Right lobe of liver (tissue), 4 donors: ENCODE measurements around the gene SEMA7A.

ENCODE experiments used
- POLR2A ChIP-seq: fragments of 450-650 bp; IDR thresholded peaks from one replicate; pipeline ENCODE4 v1.6.1; 2017; ENCODE audit warnings: antibody characterized with exemption, mild to moderate bottlenecking
- TF ChIP-seq, protein P1 (sequence below), 4 donors: fragments of 200-600 bp in 3 of 4; fragments of 450-650 bp in 1 of 4; IDR thresholded peaks; one replicate each; pipeline versions ENCODE4 v1.5.1 to v1.8.0; 2016 to 2022; ENCODE audit warnings: antibody characterized with exemption in 4 of 4, mild to moderate bottlenecking in 2 of 4
- donor health status: DM: no; HTN: no; CAD: no.
- donor health status: DM: no; HTN: no; CAD: no.
- donor health status: DM: no; HTN: yes; CAD: no.

GRCh38 chr15:74421302-74422245 is 12.2 kb downstream of the SEMA7A start:
- TF ChIP-seq, protein P1, sequence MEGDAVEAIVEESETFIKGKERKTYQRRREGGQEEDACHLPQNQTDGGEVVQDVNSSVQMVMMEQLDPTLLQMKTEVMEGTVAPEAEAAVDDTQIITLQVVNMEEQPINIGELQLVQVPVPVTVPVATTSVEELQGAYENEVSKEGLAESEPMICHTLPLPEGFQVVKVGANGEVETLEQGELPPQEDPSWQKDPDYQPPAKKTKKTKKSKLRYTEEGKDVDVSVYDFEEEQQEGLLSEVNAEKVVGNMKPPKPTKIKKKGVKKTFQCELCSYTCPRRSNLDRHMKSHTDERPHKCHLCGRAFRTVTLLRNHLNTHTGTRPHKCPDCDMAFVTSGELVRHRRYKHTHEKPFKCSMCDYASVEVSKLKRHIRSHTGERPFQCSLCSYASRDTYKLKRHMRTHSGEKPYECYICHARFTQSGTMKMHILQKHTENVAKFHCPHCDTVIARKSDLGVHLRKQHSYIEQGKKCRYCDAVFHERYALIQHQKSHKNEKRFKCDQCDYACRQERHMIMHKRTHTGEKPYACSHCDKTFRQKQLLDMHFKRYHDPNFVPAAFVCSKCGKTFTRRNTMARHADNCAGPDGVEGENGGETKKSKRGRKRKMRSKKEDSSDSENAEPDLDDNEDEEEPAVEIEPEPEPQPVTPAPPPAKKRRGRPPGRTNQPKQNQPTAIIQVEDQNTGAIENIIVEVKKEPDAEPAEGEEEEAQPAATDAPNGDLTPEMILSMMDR (IDR thresholded peaks at IDR 0.05), result no peak
- TF ChIP-seq POLR2A, result no peak
